HepG2 (cell line): ENCODE results near the gene TMEM176A. TPM values are rescaled to one million over a fixed set of nuclear protein-coding genes. Genes with fewer than 3 reads are reported as not detected.
"Not testable (repeated sequence)": the region's sequence is repeated elsewhere in the genome, so short reads cannot be mapped to it uniquely, and the experiment has no call there.

Source experiments
- CREM ChIP-seq, 2 experiments: sonication (generic) in 1 of 2; formaldehyde crosslinking in 1 of 2; IDR thresholded peaks; 2 replicates each; pipeline versions ENCODE4 v1.4.0 to v1.6.1; 2016 to 2020; ENCODE audit warnings: antibody characterized with exemption in 1 of 2, mild to moderate bottlenecking in 1 of 2, missing genetic modification reagents in 1 of 2
- HIVEP1 ChIP-seq: sonication (generic); formaldehyde crosslinking; IDR thresholded peaks from 2 replicates; pipeline ENCODE4 v1.4.0; 2020; ENCODE audit warnings: mild to moderate bottlenecking, missing genetic modification reagents
- IRF2 ChIP-seq: IDR thresholded peaks from 2 replicates; pipeline ENCODE4 v1.6.1; 2018; ENCODE audit warnings: missing genetic modification reagents, missing compliant biosample characterization
- KDM4B ChIP-seq: sonication (generic); formaldehyde crosslinking; IDR thresholded peaks from 2 replicates; pipeline ENCODE4 v1.4.0; 2020; ENCODE audit warnings: missing genetic modification reagents
- KLF6 ChIP-seq: IDR thresholded peaks from 2 replicates; pipeline ENCODE4 v1.8.0; 2016; ENCODE audit warnings: missing biosample characterization, missing genetic modification reagents
- SALL2 ChIP-seq: sonication (generic); formaldehyde crosslinking; IDR thresholded peaks from 2 replicates; pipeline ENCODE4 v1.8.1; 2023; ENCODE audit warnings: mild to moderate bottlenecking, missing genetic modification reagents, inconsistent platforms
- TGIF2 ChIP-seq: IDR thresholded peaks from 2 replicates; pipeline ENCODE4 v1.6.1; 2016; ENCODE audit warnings: control low read depth, missing compliant biosample characterization
- ZBTB21 ChIP-seq: sonication (generic); formaldehyde crosslinking; IDR thresholded peaks from 2 replicates; pipeline ENCODE4 v1.4.0; 2020; ENCODE audit warnings: missing genetic modification reagents
- ZBTB42 ChIP-seq: sonication (generic); formaldehyde crosslinking; IDR thresholded peaks from 2 replicates; pipeline ENCODE4 v1.5.0; 2020; ENCODE audit warnings: mild to moderate bottlenecking, missing genetic modification reagents
- ZIK1 ChIP-seq: sonication (generic); formaldehyde crosslinking; IDR thresholded peaks from 2 replicates; pipeline ENCODE4 v1.5.0; 2020; ENCODE audit warnings: mild to moderate bottlenecking, low read depth, missing genetic modification reagents, borderline replicate concordance
- ZNF331 ChIP-seq: sonication (generic); formaldehyde crosslinking; IDR thresholded peaks from 2 replicates; pipeline ENCODE4 v1.4.0; 2020; ENCODE audit warnings: missing genetic modification reagents
- ZNF350 ChIP-seq: sonication (generic); formaldehyde crosslinking; IDR thresholded peaks from 2 replicates; pipeline ENCODE4 v1.4.0; 2020; ENCODE audit warnings: mild to moderate bottlenecking, low read depth, missing genetic modification reagents, borderline replicate concordance
- ZNF644 ChIP-seq: IDR thresholded peaks from 2 replicates; pipeline ENCODE4 v1.6.1; 2016; ENCODE audit warnings: low read depth
- polyA plus RNA-seq, 8 experiments: library from polyadenylated mRNA; depleted of rRNA in 3 of 8; stranded (reverse) in 7 of 8; unstranded in 1 of 8; fragments of >200 nt; fragmentation: Illumina TruSeq in 4 of 8; extraction: Trizol in 4 of 8; gene quantifications; 2 replicates each; pipeline versions ENCODE4 v1.2.1 to v1.2.3, GENCODE V29; 2011 to 2016; ENCODE audit warnings: low read depth in 4 of 8, missing spikeins in 1 of 8, mixed read lengths in 1 of 8; ENCODE audit not compliant: insufficient read depth in 1 of 8
- total RNA-seq, 5 experiments: library from RNA; depleted of rRNA; stranded (reverse); fragments of >200 nt; fragmentation: Illumina TruSeq; extraction: Trizol; gene quantifications; 2 replicates each; pipeline ENCODE4 v1.2.3, GENCODE V29; 2016; ENCODE audit warnings: low read depth in 1 of 5
- TF ChIP-seq, protein P1 (sequence below): sonication (generic); formaldehyde crosslinking; IDR thresholded peaks from 2 replicates; pipeline ENCODE4 v1.4.0; 2020; ENCODE audit warnings: missing genetic modification reagents
- TF ChIP-seq, protein P2 (sequence below): sonication (generic); formaldehyde crosslinking; IDR thresholded peaks from 2 replicates; pipeline ENCODE4 v1.8.1; 2023; ENCODE audit warnings: mild to moderate bottlenecking, inconsistent platforms, moderate library complexity, missing genetic modification reagents, borderline replicate concordance
- TF ChIP-seq, protein P3 (sequence below): sonication (generic); IDR thresholded peaks from 2 replicates; pipeline ENCODE4 v1.6.1; 2016; ENCODE audit warnings: low read depth, borderline replicate concordance
- TF ChIP-seq, protein P4 (sequence below): sonication (generic); formaldehyde crosslinking; IDR thresholded peaks from 2 replicates; pipeline ENCODE4 v1.4.0; 2020; ENCODE audit warnings: missing genetic modification reagents
- TF ChIP-seq, protein P5 (sequence below): sonication (generic); formaldehyde crosslinking; IDR thresholded peaks from 2 replicates; pipeline ENCODE4 v1.4.0; 2020; ENCODE audit warnings: missing genetic modification reagents, mild to moderate bottlenecking, borderline replicate concordance

TMEM176A gene
- total and polyA plus RNA-seq, 2 of the 13 experiments (the other 11 are each of a cell fraction or from before 2014, with no cell fraction given) = not detected

DNA sequence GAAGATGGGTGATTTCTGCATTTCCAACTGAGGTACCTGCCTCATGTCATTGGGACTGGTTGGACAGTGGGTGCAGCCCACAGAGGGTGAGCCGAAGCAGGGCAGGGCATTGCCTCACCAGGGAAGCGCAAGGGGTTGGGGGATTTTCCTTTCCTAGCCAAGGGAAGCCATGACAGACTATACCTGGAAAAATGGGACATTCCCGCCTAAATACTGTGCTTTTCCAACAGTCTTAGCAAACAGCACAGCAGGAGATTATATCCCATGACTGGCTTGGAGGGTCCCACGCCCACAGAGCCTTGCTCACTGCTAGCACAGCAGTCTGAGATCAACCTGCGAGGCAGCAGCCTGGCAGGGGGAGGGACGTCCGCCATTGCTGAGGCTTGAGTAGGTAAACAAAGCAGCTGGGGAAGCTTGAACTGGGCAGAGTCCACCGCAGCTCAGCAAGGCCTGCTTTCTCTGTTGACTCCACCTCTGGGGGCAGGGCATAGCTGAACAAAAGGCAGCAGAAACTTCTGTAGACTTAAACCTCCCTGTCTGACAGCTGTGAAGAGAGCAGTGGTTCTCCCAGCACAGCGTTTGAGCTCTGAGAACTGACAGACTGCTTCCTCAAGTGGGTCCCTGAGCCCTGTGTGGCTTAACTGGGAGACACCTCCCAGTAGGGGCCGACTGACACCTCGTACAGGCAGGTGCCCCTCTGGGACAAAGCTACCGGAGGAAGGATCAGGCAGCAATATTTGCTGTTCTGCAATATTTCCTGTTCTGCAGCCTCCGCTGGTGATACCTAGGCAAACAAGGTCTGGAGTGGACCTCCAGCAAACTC, 7.3 kb downstream of the TMEM176A start (continued):
- TF ChIP-seq ZIK1 (CRISPR knock-in tag) (peak; percentile 76; the same call in 1 of the 2 replicates), CREM (IDR thresholded peaks at IDR 0.05) (0 out of 2 replicates have a peak, but pooled peaks have one; percentile 43), ZNF331 (peak; percentile 89), HIVEP1 (CRISPR knock-in tag) (peak; percentile 71; the same call in 1 of the 2 replicates), KDM4B (CRISPR knock-in tag) (peak; percentile 44; the same call in 1 of the 2 replicates), ZBTB42 (CRISPR knock-in tag) (0 out of 2 replicates have a peak, but pooled peaks have one; percentile 76), ZBTB21 (CRISPR knock-in tag) (0 out of 2 replicates have a peak, but pooled peaks have one; percentile 10), ZNF644 (CRISPR knock-in tag) (peak; percentile 94), KLF6 (CRISPR knock-in tag) (0 out of 2 replicates have a peak, but pooled peaks have one; percentile 49), IRF2 (CRISPR knock-in tag) (peak; percentile 47), ZNF350 (CRISPR knock-in tag) (peak; percentile 80; the same call in 1 of the 2 replicates), SALL2 (CRISPR knock-in tag) (peak; percentile 28; the same call in 1 of the 2 replicates), TGIF2 (CRISPR knock-in tag) (0 out of 2 replicates have a peak, but pooled peaks have one; percentile 55)
- TF ChIP-seq, protein P1, sequence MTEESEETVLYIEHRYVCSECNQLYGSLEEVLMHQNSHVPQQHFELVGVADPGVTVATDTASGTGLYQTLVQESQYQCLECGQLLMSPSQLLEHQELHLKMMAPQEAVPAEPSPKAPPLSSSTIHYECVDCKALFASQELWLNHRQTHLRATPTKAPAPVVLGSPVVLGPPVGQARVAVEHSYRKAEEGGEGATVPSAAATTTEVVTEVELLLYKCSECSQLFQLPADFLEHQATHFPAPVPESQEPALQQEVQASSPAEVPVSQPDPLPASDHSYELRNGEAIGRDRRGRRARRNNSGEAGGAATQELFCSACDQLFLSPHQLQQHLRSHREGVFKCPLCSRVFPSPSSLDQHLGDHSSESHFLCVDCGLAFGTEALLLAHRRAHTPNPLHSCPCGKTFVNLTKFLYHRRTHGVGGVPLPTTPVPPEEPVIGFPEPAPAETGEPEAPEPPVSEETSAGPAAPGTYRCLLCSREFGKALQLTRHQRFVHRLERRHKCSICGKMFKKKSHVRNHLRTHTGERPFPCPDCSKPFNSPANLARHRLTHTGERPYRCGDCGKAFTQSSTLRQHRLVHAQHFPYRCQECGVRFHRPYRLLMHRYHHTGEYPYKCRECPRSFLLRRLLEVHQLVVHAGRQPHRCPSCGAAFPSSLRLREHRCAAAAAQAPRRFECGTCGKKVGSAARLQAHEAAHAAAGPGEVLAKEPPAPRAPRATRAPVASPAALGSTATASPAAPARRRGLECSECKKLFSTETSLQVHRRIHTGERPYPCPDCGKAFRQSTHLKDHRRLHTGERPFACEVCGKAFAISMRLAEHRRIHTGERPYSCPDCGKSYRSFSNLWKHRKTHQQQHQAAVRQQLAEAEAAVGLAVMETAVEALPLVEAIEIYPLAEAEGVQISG = peak; percentile 75
- TF ChIP-seq CREM (CRISPR knock-in tag; IDR thresholded peaks at IDR 0.05) = not testable (repeated sequence)
- TF ChIP-seq, protein P2, sequence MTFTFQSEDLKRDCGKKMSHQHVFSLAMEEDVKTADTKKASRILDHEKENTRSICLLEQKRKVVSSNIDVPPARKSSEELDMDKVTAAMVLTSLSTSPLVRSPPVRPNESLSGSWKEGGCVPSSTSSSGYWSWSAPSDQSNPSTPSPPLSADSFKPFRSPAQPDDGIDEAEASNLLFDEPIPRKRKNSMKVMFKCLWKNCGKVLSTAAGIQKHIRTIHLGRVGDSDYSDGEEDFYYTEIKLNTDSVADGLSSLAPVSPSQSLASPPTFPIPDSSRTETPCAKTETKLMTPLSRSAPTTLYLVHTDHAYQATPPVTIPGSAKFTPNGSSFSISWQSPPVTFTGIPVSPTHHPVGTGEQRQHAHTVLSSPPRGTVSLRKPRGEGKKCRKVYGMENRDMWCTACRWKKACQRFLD (CRISPR knock-in tag) = 0 out of 2 replicates have a peak, but pooled peaks have one; percentile 39
- TF ChIP-seq, protein P3, sequence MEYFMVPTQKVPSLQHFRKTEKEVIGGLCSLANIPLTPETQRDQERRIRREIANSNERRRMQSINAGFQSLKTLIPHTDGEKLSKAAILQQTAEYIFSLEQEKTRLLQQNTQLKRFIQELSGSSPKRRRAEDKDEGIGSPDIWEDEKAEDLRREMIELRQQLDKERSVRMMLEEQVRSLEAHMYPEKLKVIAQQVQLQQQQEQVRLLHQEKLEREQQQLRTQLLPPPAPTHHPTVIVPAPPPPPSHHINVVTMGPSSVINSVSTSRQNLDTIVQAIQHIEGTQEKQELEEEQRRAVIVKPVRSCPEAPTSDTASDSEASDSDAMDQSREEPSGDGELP = peak; percentile 45; the same call in 1 of the 2 replicates
- TF ChIP-seq, protein P4, sequence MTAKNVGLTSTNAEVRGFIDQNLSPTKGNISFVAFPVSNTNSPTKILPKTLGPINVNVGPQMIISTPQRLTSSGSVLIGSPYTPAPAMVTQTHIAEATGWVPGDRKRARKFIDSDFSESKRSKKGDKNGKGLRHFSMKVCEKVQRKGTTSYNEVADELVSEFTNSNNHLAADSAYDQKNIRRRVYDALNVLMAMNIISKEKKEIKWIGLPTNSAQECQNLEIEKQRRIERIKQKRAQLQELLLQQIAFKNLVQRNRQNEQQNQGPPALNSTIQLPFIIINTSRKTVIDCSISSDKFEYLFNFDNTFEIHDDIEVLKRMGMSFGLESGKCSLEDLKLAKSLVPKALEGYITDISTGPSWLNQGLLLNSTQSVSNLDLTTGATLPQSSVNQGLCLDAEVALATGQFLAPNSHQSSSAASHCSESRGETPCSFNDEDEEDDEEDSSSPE (CRISPR knock-in tag) = peak; percentile 51; the same call in 1 of the 2 replicates
- TF ChIP-seq, protein P5, sequence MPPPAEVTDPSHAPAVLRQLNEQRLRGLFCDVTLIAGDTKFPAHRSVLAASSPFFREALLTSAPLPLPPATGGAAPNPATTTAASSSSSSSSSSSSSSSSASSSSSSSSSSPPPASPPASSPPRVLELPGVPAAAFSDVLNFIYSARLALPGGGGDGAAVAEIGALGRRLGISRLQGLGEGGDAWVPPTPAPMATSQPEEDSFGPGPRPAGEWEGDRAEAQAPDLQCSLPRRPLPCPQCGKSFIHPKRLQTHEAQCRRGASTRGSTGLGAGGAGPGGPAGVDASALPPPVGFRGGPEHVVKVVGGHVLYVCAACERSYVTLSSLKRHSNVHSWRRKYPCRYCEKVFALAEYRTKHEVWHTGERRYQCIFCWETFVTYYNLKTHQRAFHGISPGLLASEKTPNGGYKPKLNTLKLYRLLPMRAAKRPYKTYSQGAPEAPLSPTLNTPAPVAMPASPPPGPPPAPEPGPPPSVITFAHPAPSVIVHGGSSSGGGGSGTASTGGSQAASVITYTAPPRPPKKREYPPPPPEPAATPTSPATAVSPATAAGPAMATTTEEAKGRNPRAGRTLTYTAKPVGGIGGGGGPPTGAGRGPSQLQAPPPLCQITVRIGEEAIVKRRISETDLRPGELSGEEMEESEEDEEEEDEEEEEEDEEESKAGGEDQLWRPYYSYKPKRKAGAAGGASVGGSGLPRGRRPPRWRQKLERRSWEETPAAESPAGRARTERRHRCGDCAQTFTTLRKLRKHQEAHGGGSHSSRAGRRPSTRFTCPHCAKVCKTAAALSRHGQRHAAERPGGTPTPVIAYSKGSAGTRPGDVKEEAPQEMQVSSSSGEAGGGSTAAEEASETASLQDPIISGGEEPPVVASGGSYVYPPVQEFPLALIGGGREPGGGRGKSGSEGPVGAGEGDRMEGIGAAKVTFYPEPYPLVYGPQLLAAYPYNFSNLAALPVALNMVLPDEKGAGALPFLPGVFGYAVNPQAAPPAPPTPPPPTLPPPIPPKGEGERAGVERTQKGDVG (CRISPR knock-in tag) = peak; percentile 50; the same call in 1 of the 2 replicates
